Fibroblast of lung (primary cell): ENCODE results near the gene CHAMP1.
"Not testable (repeated sequence)": the region's sequence is repeated elsewhere in the genome, so short reads cannot be mapped to it uniquely, and the experiment has no call there.

Source experiments
- CTCF ChIP-seq, 2 donors: IDR thresholded peaks in 1 of 2; conservative IDR thresholded peaks in 1 of 2; 1 replicate in 1 of 2; 2 replicates in 1 of 2; pipeline ENCODE4 v1.5.1; 2011 to 2012; ENCODE audit warnings: low read length in 2 of 2, control low read depth in 1 of 2, inconsistent platforms in 1 of 2, low read depth in 1 of 2, mild to moderate bottlenecking in 1 of 2
- EZH2 ChIP-seq: IDR thresholded peaks from 2 replicates; pipeline ENCODE4 v1.5.1; 2012; ENCODE audit warnings: low read length, control low read depth, mild to moderate bottlenecking; ENCODE audit errors: missing control alignments

GRCh38 chr13:114347256-114347655 lies 33.0 kb downstream of the CHAMP1 start:
- not testable (repeated sequence) for TF ChIP-seq CTCF (conservative IDR thresholded peaks at IDR 0.05 in 1 of 2, IDR thresholded peaks at IDR 0.05 in 1 of 2; ENCODE audit: low read depth in 1 of 2, low read length in 2 of 2); EZH2
